Stimulated activated CD4-positive, alpha-beta T cell treated with anti-CD3 and anti-CD28 coated beads, Interleukin-4, amount 100 ng/mL, for 1 hour (primary cell): Measurements from ENCODE around the gene KIF26B.
"Not testable (repeated sequence)": the region's sequence is repeated elsewhere in the genome, so short reads cannot be mapped to it uniquely, and the experiment has no call there.

Experiments used
- DNase-seq: peaks from one replicate; pipeline ENCODE4 v3.0.0-alpha.2; 2020

The KIF26B gene

GRCh38 chr1:245154429-245155271 lies at the start of gene KIF26B:
KIF26B (plus strand) TSS chr1:245154985; CDS start chr1:245155425, 440 bp downstream.
- DNase-seq = peak; percentile 43

GRCh38 chr1:245105042-245105441 lies 49.7 kb upstream of the KIF26B start:
- no peak for DNase-seq

- no peak for DNase-seq
Measured at GRCh38 chr1:245105815-245106410, 48.9 kb upstream of the KIF26B start.

GRCh38 chr1:245107776-245108114 lies 47.0 kb upstream of the KIF26B start:
- no peak for DNase-seq

GRCh38 chr1:245108246-245108645 lies 46.5 kb upstream of the KIF26B start:
- no peak for DNase-seq

GRCh38 chr1:245108909-245109308 lies 45.9 kb upstream of the KIF26B start:
- DNase-seq = no peak

GRCh38 chr1:245110406-245110805 lies 44.4 kb upstream of the KIF26B start:
- DNase-seq = no peak

- DNase-seq = no peak
Measured at GRCh38 chr1:245111073-245111472, 43.7 kb upstream of the KIF26B start.

GRCh38 chr1:245113649-245114048 lies 41.1 kb upstream of the KIF26B start:
- DNase-seq = no peak

GRCh38 chr1:245116131-245116530 lies 38.7 kb upstream of the KIF26B start:
- no peak for DNase-seq

GRCh38 chr1:245116751-245117150 lies 38.0 kb upstream of the KIF26B start:
- no peak for DNase-seq

- DNase-seq = no peak
Measured at GRCh38 chr1:245118066-245118465, 36.7 kb upstream of the KIF26B start.

GRCh38 chr1:245118806-245119205 lies 36.0 kb upstream of the KIF26B start:
- no peak for DNase-seq

GRCh38 chr1:245121523-245121922 lies 33.3 kb upstream of the KIF26B start:
- DNase-seq = no peak

GRCh38 chr1:245124241-245124640 lies 30.5 kb upstream of the KIF26B start:
- DNase-seq = no peak

GRCh38 chr1:245124644-245125043 lies 30.1 kb upstream of the KIF26B start:
- DNase-seq = no peak

GRCh38 chr1:245126530-245126929 lies 28.3 kb upstream of the KIF26B start:
- DNase-seq = no peak

- no peak for DNase-seq
Measured at GRCh38 chr1:245128381-245129101, 26.2 kb upstream of the KIF26B start.

- DNase-seq = no peak
Measured at GRCh38 chr1:245129319-245130240, 25.2 kb upstream of the KIF26B start.

- not testable (repeated sequence) for DNase-seq
Measured at GRCh38 chr1:245130281-245131025, 24.3 kb upstream of the KIF26B start.

GRCh38 chr1:245131026-245131393 lies 23.8 kb upstream of the KIF26B start:
- no peak for DNase-seq

- DNase-seq = no peak
Measured at GRCh38 chr1:245132771-245133170, 22.0 kb upstream of the KIF26B start.
